Epithelial cell of esophagus (primary cell): ENCODE data around the gene ZSCAN23.

Experiments used
- DNase-seq: peaks from one replicate; pipeline ENCODE4 v3.0.0; 2010; ENCODE audit warnings: low read depth
- H3K4me3 ChIP-seq: 2 replicates; pipeline ENCODE4 v1.5.1; 2011; ENCODE audit warnings: mild to moderate bottlenecking, low read length, control low read depth
- CTCF ChIP-seq: IDR thresholded peaks from 2 replicates; pipeline ENCODE4 v1.5.1; 2011; ENCODE audit warnings: low read depth, mild to moderate bottlenecking, low read length, control low read depth, inconsistent platforms; ENCODE audit not compliant: insufficient read depth; ENCODE audit errors: missing control alignments

Gene ZSCAN23

DNA sequence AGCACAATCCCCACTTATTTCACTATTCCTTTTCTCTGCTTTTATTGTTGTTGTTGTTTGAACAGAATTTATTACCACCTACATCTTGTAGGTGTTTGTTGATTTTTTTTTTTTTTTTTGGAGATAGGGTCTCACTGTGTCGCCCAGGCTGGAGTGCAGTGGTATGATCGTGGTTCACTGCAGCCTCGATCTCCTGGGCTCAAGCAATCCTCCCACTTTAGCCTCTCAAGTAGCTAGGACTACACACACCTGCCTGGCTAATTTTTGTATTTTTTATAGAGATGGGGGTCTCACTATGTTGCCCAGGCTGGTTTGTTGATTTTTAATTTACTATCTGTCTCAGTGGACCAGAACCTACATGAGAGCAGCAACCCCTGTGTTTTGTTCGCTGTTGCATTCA lies 47.4 kb downstream of the ZSCAN23 start:
- no peak for TF ChIP-seq CTCF
- no peak overlapping the region for H3K4me3 ChIP-seq
- no peak for DNase-seq

- H3K4me3 ChIP-seq: no peak overlapping the region
- peak; percentile 14 for DNase-seq
- TF ChIP-seq CTCF: no peak
Observed at GRCh38 chr6:28393912-28394662, 49.2 kb downstream of the ZSCAN23 start.

DNA sequence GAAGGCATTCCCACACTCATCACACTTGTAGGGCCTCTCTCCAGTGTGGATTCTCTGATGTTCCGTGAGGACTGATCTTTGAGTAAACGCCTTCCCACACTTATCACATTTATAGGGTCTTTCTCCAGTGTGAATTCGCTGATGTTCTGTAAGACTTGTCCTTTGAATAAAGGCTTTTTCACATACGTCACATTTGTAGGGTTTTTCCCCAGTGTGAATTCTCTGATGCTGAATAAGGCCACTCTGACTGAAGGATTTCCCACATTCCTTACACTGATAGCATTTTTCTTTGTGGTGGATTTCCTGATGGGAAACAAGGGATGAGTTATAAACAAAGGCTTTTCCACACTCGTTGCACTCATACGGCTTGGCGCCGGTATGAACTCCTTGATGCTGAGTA lies 52.6 kb downstream of the ZSCAN23 start:
- TF ChIP-seq CTCF: no peak
- DNase-seq: no peak
- H3K4me3 ChIP-seq: no peak overlapping the region

GRCh38 chr6:28384143-28384533 lies 59.2 kb downstream of the ZSCAN23 start:
- H3K4me3 ChIP-seq: no peak overlapping the region
- no peak for DNase-seq
- TF ChIP-seq CTCF: no peak

DNA sequence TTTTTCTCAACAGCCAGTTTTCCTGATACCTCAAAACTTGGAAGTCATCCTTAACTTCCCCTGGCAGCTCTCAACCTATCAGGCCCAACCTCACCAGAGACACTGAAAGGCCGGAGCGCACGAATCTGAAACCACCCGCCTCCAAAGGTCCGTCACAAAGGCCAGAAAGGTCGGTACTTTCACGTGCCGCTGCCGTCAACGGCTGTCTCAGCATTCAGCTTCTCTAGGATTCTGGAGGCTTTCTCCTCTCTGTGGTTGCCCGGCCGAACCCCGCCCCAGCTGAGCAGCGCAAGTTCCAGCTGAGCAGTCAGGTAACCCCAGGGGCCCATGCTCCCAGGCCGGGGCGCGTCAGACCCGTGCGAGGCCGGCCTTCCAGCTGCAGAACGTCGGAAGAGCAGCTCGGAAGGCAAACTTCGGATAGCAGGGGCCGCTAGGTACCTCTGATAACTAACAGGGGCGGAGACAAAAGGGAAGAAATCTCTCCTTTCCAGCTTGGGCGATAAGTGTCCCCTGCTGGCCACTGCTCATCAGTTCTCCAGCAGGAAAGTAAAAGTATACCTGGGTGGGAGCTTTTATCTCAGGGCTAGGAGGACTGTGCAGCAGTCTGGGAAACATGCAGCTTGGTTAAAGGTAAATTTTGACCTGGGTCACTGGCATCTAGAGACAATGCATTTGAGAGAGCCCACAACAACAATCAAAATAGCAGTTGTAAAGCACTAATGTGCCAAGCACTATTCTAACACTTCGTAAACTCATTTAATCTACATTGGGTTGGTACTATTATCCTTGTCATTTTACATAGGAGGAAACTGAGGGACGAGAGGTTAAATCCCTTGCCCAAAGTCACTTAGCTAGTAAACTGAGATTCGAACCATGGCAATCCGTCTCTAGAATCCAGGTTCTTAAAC lies 59.8 kb downstream of the ZSCAN23 start:
- TF ChIP-seq CTCF: peak; percentile 61
- H3K4me3 ChIP-seq: peak overlapping the region; percentile 51
- DNase-seq: peak; percentile 83
